Vagina (tissue), 2 donors: ENCODE data around the gene KCNE4. TPM values are rescaled to one million over a fixed set of nuclear protein-coding genes. Genes with fewer than 3 reads are reported as not detected.

Experiments used
- DNase-seq, 2 donors: peaks; one replicate each; pipeline ENCODE4 v3.0.0-alpha.2; 2017; ENCODE audit errors: extremely low spot score in 2 of 2
- H3K27ac ChIP-seq: fragments of 200-600 bp; sonication (generic); one replicate; pipeline ENCODE4 v1.5.1; 2019
- H3K27me3 ChIP-seq: fragments of 200-600 bp; sonication (generic); one replicate; pipeline ENCODE4 v1.5.1; 2019
- H3K36me3 ChIP-seq, 2 donors: fragments of 200-600 bp; sonication (generic); one replicate each; pipeline ENCODE4 v1.5.1; 2017 to 2019
- H3K4me1 ChIP-seq: fragments of 200-600 bp; sonication (generic); one replicate; pipeline ENCODE4 v1.5.1; 2019
- H3K4me3 ChIP-seq, 2 donors: fragments of 200-600 bp; sonication (generic); 1 replicate in 1 of 2; 2 replicates in 1 of 2; pipeline ENCODE4 v1.5.1; 2016 to 2019
- H3K9me3 ChIP-seq: fragments of 200-600 bp; sonication (generic); one replicate; pipeline ENCODE4 v1.5.1; 2019
- POLR2A ChIP-seq, 2 donors: fragments of 450-650 bp; IDR thresholded peaks; one replicate each; pipeline ENCODE4 v1.6.1; 2017; ENCODE audit warnings: antibody characterized with exemption in 2 of 2, mild to moderate bottlenecking in 2 of 2, moderate library complexity in 2 of 2
- POLR2AphosphoS5 ChIP-seq, 2 donors: sonication (generic); formaldehyde crosslinking; IDR thresholded peaks; one replicate each; pipeline ENCODE4 v1.9.0; 2017; ENCODE audit warnings: antibody characterized with exemption in 2 of 2, mild to moderate bottlenecking in 2 of 2, low read depth in 1 of 2; ENCODE audit not compliant: insufficient read depth in 1 of 2
- intact Hi-C: fragments of 100-400 bp; cut with DNase I; formaldehyde crosslinking; loops from one replicate; pipeline ENCODE4 v1.15.1; 2023
- total RNA-seq: library from RNA; depleted of rRNA; stranded (reverse); fragments of >200 nt; gene quantifications from one replicate; pipeline ENCODE4 v1.2.3, GENCODE V29; 2016
- TF ChIP-seq, protein P1 (sequence below), 3 experiments: fragments of 450-650 bp in 2 of 3; fragments of 200-600 bp in 1 of 3; sonication (generic) in 1 of 3; IDR thresholded peaks; one replicate each; pipeline ENCODE4 v1.5.1; 2017 to 2019; ENCODE audit warnings: antibody characterized with exemption in 3 of 3, mild to moderate bottlenecking in 2 of 3, moderate library complexity in 2 of 3

Gene KCNE4
- total RNA-seq, 1 donor from 2014 or later = 4.9 TPM

DNA sequence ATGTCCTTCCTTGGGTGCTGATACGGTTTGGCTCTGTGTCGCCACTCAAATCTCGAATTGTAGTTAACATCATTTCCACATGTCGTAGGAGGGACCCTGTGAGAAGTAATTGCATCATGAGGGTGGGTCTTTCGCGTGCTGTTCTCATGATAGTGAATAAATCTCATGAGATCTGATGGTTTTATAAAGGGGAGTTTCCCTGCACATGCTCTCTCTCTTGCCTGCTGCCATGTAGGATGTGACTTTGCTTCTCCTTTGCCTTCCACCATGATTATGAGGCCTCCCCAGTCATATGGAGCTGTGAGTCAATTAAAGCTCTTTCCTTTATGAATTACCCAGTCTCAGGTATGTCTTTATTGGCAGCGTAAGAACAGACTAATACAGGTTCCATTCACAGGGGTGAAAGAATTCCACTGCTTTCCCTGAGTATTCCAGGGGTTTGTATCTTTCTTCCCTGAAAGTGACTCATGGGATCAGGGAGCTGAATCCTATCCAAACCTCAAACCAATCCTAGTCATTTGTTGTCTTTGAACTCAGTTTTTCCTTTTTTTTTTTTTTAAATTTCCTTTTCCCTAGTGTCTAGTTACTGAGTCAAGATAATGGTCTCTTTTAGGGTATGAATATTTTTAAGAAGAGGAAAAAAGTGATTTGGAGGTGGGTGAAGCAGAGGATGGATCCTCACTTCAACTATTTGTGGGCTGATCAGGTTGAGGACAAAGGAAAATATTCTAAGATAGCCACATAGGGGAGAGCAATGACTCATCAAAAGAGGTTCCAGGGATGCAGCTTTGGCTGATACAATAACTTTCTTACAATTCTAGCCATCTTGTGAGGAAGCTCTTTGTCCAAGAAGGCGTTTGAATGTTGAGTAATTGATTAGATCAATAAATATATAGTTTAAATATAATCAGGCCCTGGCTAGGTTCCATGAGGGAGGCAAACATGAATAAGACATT is 19.5 kb upstream of the KCNE4 start:
- intact Hi-C loops = no loop called here
- TF ChIP-seq, protein P1, sequence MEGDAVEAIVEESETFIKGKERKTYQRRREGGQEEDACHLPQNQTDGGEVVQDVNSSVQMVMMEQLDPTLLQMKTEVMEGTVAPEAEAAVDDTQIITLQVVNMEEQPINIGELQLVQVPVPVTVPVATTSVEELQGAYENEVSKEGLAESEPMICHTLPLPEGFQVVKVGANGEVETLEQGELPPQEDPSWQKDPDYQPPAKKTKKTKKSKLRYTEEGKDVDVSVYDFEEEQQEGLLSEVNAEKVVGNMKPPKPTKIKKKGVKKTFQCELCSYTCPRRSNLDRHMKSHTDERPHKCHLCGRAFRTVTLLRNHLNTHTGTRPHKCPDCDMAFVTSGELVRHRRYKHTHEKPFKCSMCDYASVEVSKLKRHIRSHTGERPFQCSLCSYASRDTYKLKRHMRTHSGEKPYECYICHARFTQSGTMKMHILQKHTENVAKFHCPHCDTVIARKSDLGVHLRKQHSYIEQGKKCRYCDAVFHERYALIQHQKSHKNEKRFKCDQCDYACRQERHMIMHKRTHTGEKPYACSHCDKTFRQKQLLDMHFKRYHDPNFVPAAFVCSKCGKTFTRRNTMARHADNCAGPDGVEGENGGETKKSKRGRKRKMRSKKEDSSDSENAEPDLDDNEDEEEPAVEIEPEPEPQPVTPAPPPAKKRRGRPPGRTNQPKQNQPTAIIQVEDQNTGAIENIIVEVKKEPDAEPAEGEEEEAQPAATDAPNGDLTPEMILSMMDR (IDR thresholded peaks at IDR 0.05) = no peak
- TF ChIP-seq POLR2AphosphoS5 (IDR thresholded peaks at IDR 0.05; ENCODE audit: insufficient read depth in 1 of 2, low read depth in 1 of 2) (no peak), POLR2A (IDR thresholded peaks at IDR 0.05) (no peak)
- Histone ChIP-seq H3K4me1 (no peaks in the 10 kb centered on the region), H3K4me3 (no peak overlapping the region), H3K27me3 (no peaks in the 10 kb centered on the region), H3K27ac (no peak overlapping the region), H3K9me3 (no peaks in the 10 kb centered on the region), H3K36me3 (no peaks in the 10 kb centered on the region)
- peak in 1 of 2 donors; percentile 16 for DNase-seq

GRCh38 chr2:223034221-223034975 is 17.6 kb upstream of the KCNE4 start:
- H3K36me3 ChIP-seq = no peaks in the 10 kb centered on the region
- no peaks in the 10 kb centered on the region for H3K27me3 ChIP-seq
- no peaks in the 10 kb centered on the region for H3K9me3 ChIP-seq
- DNase-seq = no peak
- intact Hi-C loops = no loop called here
- no peak overlapping the region for H3K27ac ChIP-seq
- H3K4me3 ChIP-seq = no peak overlapping the region
- TF ChIP-seq, protein P1 (IDR thresholded peaks at IDR 0.05) = no peak
- TF ChIP-seq POLR2A (IDR thresholded peaks at IDR 0.05) = no peak
- no peak for TF ChIP-seq POLR2AphosphoS5 (IDR thresholded peaks at IDR 0.05; ENCODE audit: insufficient read depth in 1 of 2, low read depth in 1 of 2)
- H3K4me1 ChIP-seq = no peaks in the 10 kb centered on the region

DNA sequence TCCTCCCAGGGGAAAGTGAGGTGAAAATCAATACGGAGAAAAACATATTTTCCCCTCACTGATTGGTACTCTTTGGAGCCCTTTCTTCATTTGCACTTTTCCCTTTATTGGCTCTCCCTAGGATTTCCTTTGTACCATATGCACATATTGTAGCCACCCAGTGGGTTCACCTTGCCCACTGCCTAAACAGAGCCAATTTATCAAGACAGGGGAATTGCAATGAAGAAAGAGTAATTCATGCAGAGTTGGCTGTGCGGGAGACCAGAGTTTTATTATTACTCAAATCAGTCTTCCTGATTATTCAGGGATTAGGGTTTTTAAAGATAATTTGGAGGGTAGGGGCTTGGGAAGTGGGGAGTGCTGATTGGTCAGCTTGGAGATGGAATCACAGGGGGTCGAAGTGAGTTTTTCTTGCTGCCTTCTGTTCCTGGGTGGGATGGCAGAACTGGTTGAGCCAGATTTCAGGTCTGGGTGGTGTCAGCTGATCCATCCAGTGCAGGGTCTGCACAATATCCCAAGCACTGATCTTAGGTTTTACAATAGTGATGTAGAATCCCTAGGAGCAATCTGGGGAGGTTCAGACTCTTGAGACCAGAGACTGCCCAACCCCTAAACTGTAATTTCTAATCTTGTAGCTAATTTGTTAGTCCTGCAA is 15.1 kb upstream of the KCNE4 start:
- DNase-seq = no peak
- peaks cover 5% of the 10 kb centered on the region for H3K4me1 ChIP-seq
- H3K27me3 ChIP-seq = no peaks in the 10 kb centered on the region
- TF ChIP-seq POLR2A (IDR thresholded peaks at IDR 0.05) (no peak), POLR2AphosphoS5 (IDR thresholded peaks at IDR 0.05; ENCODE audit: insufficient read depth in 1 of 2, low read depth in 1 of 2) (no peak)
- TF ChIP-seq, protein P1 (IDR thresholded peaks at IDR 0.05) = no peak
- intact Hi-C loops = no loop called here
- no peak overlapping the region for H3K27ac ChIP-seq
- no peak overlapping the region for H3K4me3 ChIP-seq
- H3K9me3 ChIP-seq = no peaks in the 10 kb centered on the region
- H3K36me3 ChIP-seq = no peaks in the 10 kb centered on the region

DNA sequence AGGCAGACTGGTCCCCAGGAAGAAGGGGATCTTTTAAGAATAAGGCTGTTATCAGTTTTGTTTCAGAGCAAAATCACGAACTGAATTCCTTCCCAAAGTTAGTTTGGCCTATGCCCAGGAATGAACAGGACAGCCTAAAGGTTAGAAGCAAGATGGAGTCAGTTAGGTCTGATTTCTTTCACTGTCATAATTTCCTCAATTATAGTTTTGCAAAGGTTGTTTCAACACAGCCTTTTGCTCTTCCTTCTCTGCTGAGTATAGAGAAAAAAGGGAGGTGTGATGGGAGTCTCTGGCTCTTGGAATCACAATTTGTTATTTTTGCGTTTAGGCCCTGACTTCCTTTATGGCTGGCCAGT is 14.6 kb upstream of the KCNE4 start:
- Histone ChIP-seq H3K4me3 (no peak overlapping the region), H3K9me3 (no peaks in the 10 kb centered on the region), H3K27ac (no peak overlapping the region), H3K36me3 (no peaks in the 10 kb centered on the region), H3K4me1 (peaks cover 5% of the 10 kb centered on the region), H3K27me3 (no peaks in the 10 kb centered on the region)
- TF ChIP-seq POLR2A (IDR thresholded peaks at IDR 0.05) (no peak), POLR2AphosphoS5 (IDR thresholded peaks at IDR 0.05; ENCODE audit: insufficient read depth in 1 of 2, low read depth in 1 of 2) (no peak)
- TF ChIP-seq, protein P1 (IDR thresholded peaks at IDR 0.05) = no peak
- intact Hi-C loops = no loop called here
- no peak for DNase-seq
